Inflammatory macrophage treated with lipopolysaccharide for 1 hour (primary cell): ENCODE results near the gene STAP1.
"Not testable (repeated sequence)": the region's sequence is repeated elsewhere in the genome, so short reads cannot be mapped to it uniquely, and the experiment has no call there.

Experiments
- DNase-seq, 2 donors: peaks; one replicate each; pipeline ENCODE4 v3.0.0-alpha.2; 2020 to 2022

Gene STAP1

DNA sequence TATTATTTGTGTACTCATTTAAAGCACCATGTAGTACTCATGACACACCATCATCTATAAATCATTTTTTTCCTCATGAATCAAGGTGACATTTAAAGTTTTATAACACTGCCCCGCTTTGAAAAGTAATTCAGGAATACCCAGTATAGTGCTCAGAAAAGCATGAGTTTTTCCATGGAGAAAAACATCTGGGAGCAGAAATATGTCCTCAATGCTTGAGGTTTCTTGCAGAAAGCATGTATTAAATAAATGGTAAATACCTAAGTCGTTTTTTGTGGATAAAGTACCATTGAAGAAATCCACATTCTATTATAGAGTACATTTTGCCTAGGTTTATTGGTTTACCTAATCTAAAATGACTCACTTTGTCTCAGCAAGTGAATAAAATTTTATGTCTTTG, 76.2 kb downstream of the STAP1 start:
- DNase-seq = no peak

GRCh38 chr4:67635331-67635730, 76.8 kb downstream of the STAP1 start:
- no peak for DNase-seq

DNA sequence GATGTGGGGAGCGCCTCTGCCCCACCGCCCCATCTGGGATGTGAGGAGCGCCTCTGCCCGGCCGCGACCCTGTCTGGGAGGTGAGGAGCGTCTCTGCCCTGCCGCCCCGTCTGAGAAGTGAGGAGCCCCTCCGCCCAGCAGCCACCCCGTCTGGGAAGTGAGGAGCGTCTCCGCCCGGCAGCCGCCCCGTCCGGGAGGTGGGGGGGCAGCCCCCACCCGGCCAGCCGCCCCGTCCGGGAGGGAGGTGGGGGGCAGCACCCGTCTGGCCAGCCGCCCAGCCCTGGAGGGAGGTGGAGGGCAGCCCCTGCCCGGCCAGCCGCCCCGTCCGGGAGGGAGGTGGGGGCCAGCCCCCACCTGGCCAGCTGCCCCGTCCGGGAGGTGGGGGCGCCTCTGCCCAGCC, 78.5 kb downstream of the STAP1 start:
- DNase-seq = not testable (repeated sequence)

DNA sequence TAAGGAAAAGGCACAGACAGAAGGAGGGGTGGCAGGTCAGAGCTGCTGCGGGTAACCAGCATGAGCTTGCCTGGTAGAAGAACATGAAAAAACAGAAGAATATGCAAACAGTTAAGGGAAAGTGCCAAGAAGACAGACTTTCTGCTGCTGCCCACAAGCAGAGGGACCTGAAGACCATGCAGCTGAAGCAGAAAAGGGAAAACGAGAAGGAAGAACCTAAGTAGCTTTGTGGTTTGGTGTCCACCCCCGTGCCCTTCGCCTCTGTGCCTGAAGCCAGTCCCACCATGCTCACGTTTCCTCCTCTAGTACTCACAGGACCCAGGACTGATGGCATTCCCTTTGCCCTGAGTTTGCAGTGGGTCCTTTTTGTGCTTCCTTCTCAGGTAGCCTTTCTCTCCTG, 79.6 kb downstream of the STAP1 start:
- DNase-seq = peak; percentile 20 to 23

DNA sequence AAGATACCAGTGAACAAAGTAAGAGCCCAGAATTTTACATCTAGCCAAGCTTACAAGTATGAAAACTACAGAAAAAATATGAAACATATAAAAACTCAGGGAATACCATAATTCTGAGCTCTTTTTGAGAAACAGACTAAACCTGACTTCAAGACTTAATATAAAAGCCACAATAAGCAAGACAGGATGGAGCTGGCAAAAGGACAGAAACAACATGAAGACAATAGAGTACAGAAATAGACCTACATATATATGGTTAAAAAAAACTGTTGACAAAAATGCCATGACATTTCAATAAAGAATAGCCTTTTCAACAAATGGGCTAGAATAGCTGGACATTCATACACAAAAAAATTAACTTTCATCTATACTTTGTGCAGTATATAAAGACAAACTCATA, 93.0 kb downstream of the STAP1 start:
- no peak for DNase-seq
